Urinary bladder (tissue), 4 donors: ENCODE data around the gene EXOC4. TPM values are rescaled to one million over a fixed set of nuclear protein-coding genes. Genes with fewer than 3 reads are reported as not detected.

Source experiments
- DNase-seq: peaks from one replicate; pipeline ENCODE4 v3.0.0-alpha.2; 2015; ENCODE audit errors: extremely low spot score
- H3K27ac ChIP-seq: one replicate; pipeline ENCODE4 v1.5.1; 2013; ENCODE audit warnings: low read depth, mild to moderate bottlenecking, moderate library complexity
- H3K36me3 ChIP-seq: one replicate; pipeline ENCODE4 v1.6.1; 2013; ENCODE audit warnings: mild to moderate bottlenecking, moderate library complexity; ENCODE audit not compliant: insufficient read depth
- H3K4me1 ChIP-seq: one replicate; pipeline ENCODE4 v1.6.1; 2013; ENCODE audit warnings: mild to moderate bottlenecking, moderate library complexity; ENCODE audit not compliant: insufficient read depth
- H3K4me3 ChIP-seq: one replicate; pipeline ENCODE4 v1.5.1; 2013; ENCODE audit warnings: low read depth, low read length
- WGBS: extraction: QIAGEN DNeasy Blood & Tissue Kit; methylation state at CpG from one replicate; pipeline ENCODE4 v1.1.7; 2013; 5-methylcytosine and 5-hydroxymethylcytosine counted together
- polyA plus RNA-seq: library from polyadenylated mRNA; stranded (reverse); fragments of 200-250 nt; gene quantifications from one replicate; pipeline ENCODE4 v1.2.3, GENCODE V29; 2013
- total RNA-seq: library from RNA; depleted of rRNA; stranded (reverse); fragments of >200 nt; gene quantifications from one replicate; pipeline ENCODE4 v1.2.3, GENCODE V29; 2014
- donor health status: healthy with polysubstance abuse.
- donor health status: healthy.

EXOC4 gene
- total and polyA plus RNA-seq, 2 donors, result 31.0 to 163 TPM

- Histone ChIP-seq H3K36me3 (peaks cover 2% of the 10 kb centered on the region), H3K27ac (no peak overlapping the region), H3K4me3 (no peak overlapping the region), H3K4me1 (no peaks in the 10 kb centered on the region)
- 87% methylated on average over 3 of the region's 3 CpGs for WGBS
- no peak for DNase-seq
These were observed 779.1 kb downstream of the EXOC4 start for GRCh38 chr7:134031835-134032617.

DNA sequence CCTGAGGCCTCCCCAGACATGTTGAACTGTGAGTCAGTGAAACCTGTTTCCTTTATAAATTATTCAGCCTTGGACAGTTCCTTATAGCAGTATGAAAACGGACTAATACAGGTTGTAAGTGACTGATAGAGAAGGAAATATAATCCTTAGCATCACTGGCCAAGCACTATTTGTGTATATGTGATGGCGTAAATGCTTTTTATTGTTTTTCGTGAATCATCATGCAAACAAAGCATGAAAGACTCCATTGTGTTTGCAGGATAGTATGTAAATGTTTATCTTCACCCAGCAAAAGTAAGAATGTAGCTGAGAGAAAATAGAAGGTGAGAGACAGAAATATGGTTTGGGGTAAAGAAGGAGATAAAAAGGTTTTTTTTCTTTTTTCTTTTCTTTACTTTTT, 781.8 kb downstream of the EXOC4 start:
- H3K4me3 ChIP-seq, result no peak overlapping the region
- H3K4me1 ChIP-seq, result no peaks in the 10 kb centered on the region
- DNase-seq, result no peak
- WGBS, result 91% methylated on average over 3 of the region's 3 CpGs
- H3K36me3 ChIP-seq, result no peaks in the 10 kb centered on the region
- H3K27ac ChIP-seq, result no peak overlapping the region

DNA sequence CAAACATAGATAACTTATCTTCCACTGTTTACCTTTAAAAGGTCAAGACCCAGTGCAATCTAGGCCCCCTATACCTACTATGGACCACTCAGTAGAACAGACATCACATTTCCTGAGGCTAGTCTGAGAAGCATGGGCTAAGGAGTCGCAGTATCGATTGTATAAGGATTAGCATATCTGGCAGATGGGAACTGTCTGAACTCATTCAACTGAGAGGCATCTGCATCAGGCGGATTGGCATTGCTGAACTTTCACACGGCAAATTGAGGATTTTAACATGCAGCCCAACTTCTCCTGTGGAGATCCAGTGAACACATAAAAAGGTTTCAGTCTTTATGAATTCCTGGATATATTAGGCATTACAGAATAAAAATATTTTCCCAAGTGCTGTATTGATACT, 785.1 kb downstream of the EXOC4 start:
- no peaks in the 10 kb centered on the region for H3K36me3 ChIP-seq
- no peaks in the 10 kb centered on the region for H3K4me1 ChIP-seq
- 93% methylated on average over 4 of the region's 4 CpGs for WGBS
- H3K4me3 ChIP-seq, result no peak overlapping the region
- no peak for DNase-seq
- no peak overlapping the region for H3K27ac ChIP-seq

GRCh38 chr7:134040988-134041387, 788.1 kb downstream of the EXOC4 start:
- 97% methylated on average over 2 of the region's 2 CpGs for WGBS
- H3K4me3 ChIP-seq, result no peak overlapping the region
- H3K36me3 ChIP-seq, result no peaks in the 10 kb centered on the region
- no peak overlapping the region for H3K27ac ChIP-seq
- no peak for DNase-seq
- H3K4me1 ChIP-seq, result no peaks in the 10 kb centered on the region

DNA sequence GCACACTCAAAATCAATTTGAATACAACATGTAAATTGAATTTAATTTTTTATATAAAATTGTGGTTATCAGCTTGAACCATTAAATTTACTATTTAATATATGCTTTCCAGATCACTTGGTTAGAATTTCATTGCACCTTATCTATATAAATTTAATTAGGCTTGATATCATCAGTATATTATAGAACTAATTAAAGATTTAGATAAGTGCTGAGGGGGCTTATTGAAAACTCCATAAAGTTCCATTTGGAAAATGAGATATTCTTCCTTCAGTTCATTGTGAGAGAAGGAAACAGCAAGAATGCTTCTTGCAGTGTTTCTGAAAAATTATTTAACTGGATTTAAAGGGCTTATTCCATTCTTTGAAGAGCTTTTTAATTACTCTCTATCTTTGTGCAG, 788.6 kb downstream of the EXOC4 start:
- H3K27ac ChIP-seq, result no peak overlapping the region
- H3K4me1 ChIP-seq, result no peaks in the 10 kb centered on the region
- no peak for DNase-seq
- H3K4me3 ChIP-seq, result no peak overlapping the region
- H3K36me3 ChIP-seq, result no peaks in the 10 kb centered on the region

GRCh38 chr7:134042307-134042706, 789.4 kb downstream of the EXOC4 start:
- H3K27ac ChIP-seq, result no peak overlapping the region
- peak; percentile 3 for DNase-seq
- WGBS, result 68% methylated on average over 4 of the region's 4 CpGs
- H3K4me1 ChIP-seq, result no peaks in the 10 kb centered on the region
- no peak overlapping the region for H3K4me3 ChIP-seq
- no peaks in the 10 kb centered on the region for H3K36me3 ChIP-seq

DNA sequence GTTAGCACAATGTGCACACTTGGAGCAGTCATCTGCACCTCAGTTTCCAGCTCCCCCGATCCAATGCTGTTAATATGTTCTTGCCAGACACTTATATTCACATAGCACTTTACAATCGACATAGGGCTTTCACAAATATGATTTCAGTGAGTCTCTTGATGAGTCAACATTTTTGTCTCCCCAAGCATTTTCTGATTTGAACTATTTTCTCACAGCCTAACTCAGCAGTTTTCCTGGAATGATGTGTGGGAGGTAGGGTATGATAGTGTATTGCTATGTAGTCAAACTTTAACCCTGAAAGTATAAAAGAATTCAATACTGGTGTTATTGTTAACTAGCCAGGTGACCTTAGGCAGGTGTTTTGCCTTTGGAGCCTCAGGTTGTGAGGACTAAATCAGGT, 791.8 kb downstream of the EXOC4 start:
- Histone ChIP-seq H3K36me3 (no peaks in the 10 kb centered on the region), H3K27ac (no peak overlapping the region), H3K4me1 (no peaks in the 10 kb centered on the region), H3K4me3 (no peak overlapping the region)
- WGBS, result 77% methylated on average over 2 of the region's 2 CpGs
- DNase-seq, result no peak

DNA sequence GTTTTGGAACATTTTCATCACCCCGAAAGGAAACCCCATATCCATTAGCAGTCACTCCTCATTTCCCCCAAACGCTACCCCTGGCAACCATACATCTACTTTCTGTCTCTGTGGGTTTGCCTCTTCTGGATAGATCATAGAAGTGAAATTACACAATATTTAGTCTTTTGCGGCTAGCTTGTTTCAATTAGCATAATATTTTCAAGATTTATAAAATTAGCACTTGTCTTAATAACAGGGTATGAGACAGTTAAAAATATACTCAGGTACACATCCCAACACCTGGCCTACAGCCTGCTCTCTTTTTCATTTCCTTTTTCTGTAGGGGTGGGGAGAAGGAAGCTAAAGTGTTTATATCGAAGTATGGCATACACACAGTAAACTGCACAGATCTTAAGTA, 792.8 kb downstream of the EXOC4 start:
- WGBS, result 89% methylated on average over 4 of the region's 4 CpGs
- H3K27ac ChIP-seq, result no peak overlapping the region
- H3K4me3 ChIP-seq, result no peak overlapping the region
- no peaks in the 10 kb centered on the region for H3K4me1 ChIP-seq
- H3K36me3 ChIP-seq, result no peaks in the 10 kb centered on the region
- no peak for DNase-seq

DNA sequence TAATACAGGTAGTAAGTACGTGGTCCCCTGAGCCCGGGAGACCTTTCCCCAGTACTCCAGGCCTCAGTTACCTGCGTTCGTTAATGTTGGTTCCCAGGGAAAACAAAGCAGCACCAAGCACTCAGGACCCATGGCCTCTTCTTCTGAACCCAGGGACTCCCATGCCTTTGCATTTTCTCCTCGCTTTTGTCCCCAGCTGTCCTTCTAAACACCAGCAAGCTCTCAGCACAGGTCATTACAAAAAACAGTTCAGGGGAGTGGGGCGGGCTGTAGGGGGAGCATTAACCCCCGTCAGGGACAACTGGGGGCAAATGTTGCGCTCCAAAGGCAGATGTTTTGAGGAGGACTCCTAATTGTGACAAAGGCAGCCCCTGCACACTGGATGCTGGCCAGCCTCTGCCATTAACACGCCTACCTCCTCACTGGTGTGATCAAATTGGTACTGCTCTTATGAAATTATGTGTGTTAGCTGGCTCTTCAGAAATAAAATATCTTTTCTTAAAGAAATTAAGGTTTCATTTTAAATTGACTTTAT, 793.8 kb downstream of the EXOC4 start:
- 95% methylated on average over 9 of the region's 9 CpGs for WGBS
- H3K4me3 ChIP-seq, result no peak overlapping the region
- no peak overlapping the region for H3K27ac ChIP-seq
- no peaks in the 10 kb centered on the region for H3K4me1 ChIP-seq
- no peak for DNase-seq
- no peaks in the 10 kb centered on the region for H3K36me3 ChIP-seq

DNA sequence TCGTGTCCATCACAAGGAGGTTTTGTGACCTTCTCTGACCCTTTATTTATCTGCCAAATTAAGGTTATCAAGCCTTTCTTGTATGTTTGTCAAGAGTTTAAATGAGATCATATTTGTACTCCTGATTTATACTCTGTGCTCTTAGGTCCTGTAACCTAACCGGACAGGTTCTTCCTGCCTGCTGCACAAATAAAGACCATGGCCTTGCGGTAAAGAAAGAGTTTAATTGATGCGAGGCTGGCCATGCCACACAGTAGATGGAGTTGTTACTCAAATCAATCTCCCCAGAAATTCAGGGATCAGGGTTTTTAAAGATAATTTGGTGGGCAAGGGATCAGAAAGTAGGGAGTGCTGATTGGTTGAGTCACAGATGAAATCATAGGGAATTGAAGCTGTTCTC, 794.8 kb downstream of the EXOC4 start:
- no peak for DNase-seq
- H3K4me1 ChIP-seq, result no peaks in the 10 kb centered on the region
- WGBS, result 97% methylated on average over 4 of the region's 4 CpGs

GRCh38 chr7:134048166-134048565, 795.3 kb downstream of the EXOC4 start:
- WGBS, result 93% methylated on average over 1 of the region's 1 CpG
- no peaks in the 10 kb centered on the region for H3K4me1 ChIP-seq
- no peaks in the 10 kb centered on the region for H3K36me3 ChIP-seq
- no peak overlapping the region for H3K4me3 ChIP-seq
- no peak overlapping the region for H3K27ac ChIP-seq
- no peak for DNase-seq

More for the DNA sequence above, 794.8 kb downstream of the EXOC4 start:
- H3K36me3 ChIP-seq, result no peaks in the 10 kb centered on the region
- H3K27ac ChIP-seq, result no peak overlapping the region
- no peak overlapping the region for H3K4me3 ChIP-seq

GRCh38 chr7:134051020-134051419, 798.1 kb downstream of the EXOC4 start:
- H3K4me1 ChIP-seq, result no peaks in the 10 kb centered on the region
- no peak overlapping the region for H3K4me3 ChIP-seq
- WGBS, result 90% methylated on average over 2 of the region's 2 CpGs
- no peak for DNase-seq
- H3K36me3 ChIP-seq, result no peaks in the 10 kb centered on the region
- H3K27ac ChIP-seq, result no peak overlapping the region

DNA sequence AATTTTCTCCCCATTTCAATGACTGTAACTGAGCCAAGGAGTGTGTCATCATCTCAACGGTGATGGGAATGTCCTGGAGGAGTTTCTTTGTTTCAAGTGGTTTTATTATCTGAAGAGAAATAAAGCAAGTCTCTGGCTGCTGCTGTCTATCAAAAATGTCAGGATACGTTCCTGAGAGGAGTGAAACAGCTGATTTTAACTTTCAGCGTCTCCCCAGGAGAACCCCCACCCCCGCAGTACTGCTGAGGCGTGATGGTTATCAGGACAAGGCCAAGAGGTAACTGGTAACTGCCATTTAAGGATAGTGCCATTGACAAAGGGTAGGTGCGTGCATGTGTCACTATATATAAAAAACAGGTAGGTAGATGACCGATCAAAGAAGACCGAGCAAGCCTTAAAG, 803.9 kb downstream of the EXOC4 start:
- Histone ChIP-seq H3K36me3 (no peaks in the 10 kb centered on the region), H3K4me1 (no peaks in the 10 kb centered on the region), H3K27ac (no peak overlapping the region), H3K4me3 (no peak overlapping the region)
- DNase-seq, result no peak
- WGBS, result 89% methylated on average over 8 of the region's 8 CpGs

GRCh38 chr7:134058521-134058920, 805.6 kb downstream of the EXOC4 start:
- no peak overlapping the region for H3K27ac ChIP-seq
- H3K36me3 ChIP-seq, result no peaks in the 10 kb centered on the region
- 91% methylated on average over 3 of the region's 3 CpGs for WGBS
- H3K4me3 ChIP-seq, result no peak overlapping the region
- no peak for DNase-seq
- no peaks in the 10 kb centered on the region for H3K4me1 ChIP-seq
